A673 (cell line): ENCODE measurements around the gene MLEC. TPM values are rescaled to one million over a fixed set of nuclear protein-coding genes. Genes with fewer than 3 reads are reported as not detected.

Source experiments
- BruUV-seq: library from RNA; stranded (reverse); fragments of 400-500 nt; replicated peaks from 2 replicates; lab custom pipeline; 2021; lab: Mats Ljungman, UMichigan
- CTCF ChIA-PET: fragments of 300-600 bp; sonication (Branson Sonifier 250); formaldehyde crosslinking; loops from one replicate; lab custom pipeline; 2022; ENCODE audit warnings: antibody characterized with exemption; lab: Charles Lee
- POLR2A ChIA-PET: fragments of 300-600 bp; sonication (Branson Sonifier 250); formaldehyde crosslinking; loops from one replicate; lab custom pipeline; 2022; ENCODE audit warnings: antibody characterized with exemption; ENCODE audit not compliant: low non-redundant PET; lab: Charles Lee
- DNase-seq: peaks from one replicate; pipeline ENCODE4 v3.0.0-alpha.2; 2015; ENCODE audit warnings: low spot score
- H3K27ac ChIP-seq: fragments of 200-600 bp; sonication (generic); 2 replicates; pipeline ENCODE4 v1.5.1; 2016; ENCODE audit warnings: mixed run types, low read depth, mild to moderate bottlenecking, mixed read lengths, antibody characterized with exemption, low read length; ENCODE audit not compliant: poor library complexity, severe bottlenecking
- H3K27me3 ChIP-seq: fragments of 200-600 bp; sonication (generic); replicated peaks from 2 replicates; pipeline ENCODE4 v1.6.1; 2017; ENCODE audit warnings: mixed run types, low read depth, mild to moderate bottlenecking, mixed read lengths, antibody characterized with exemption, low read length; ENCODE audit not compliant: insufficient read depth, poor library complexity
- H3K36me3 ChIP-seq: fragments of 200-600 bp; sonication (generic); 2 replicates; pipeline ENCODE4 v1.6.1; 2016; ENCODE audit warnings: mixed run types, mild to moderate bottlenecking, mixed read lengths, antibody characterized with exemption, low read length; ENCODE audit not compliant: insufficient read depth, poor library complexity, severe bottlenecking
- H3K4me1 ChIP-seq: fragments of 200-600 bp; sonication (generic); 2 replicates; pipeline ENCODE4 v1.6.1; 2017; ENCODE audit warnings: mixed run types, mild to moderate bottlenecking, mixed read lengths, antibody characterized with exemption, low read length; ENCODE audit not compliant: insufficient read depth, poor library complexity, severe bottlenecking
- H3K4me3 ChIP-seq: fragments of 200-600 bp; sonication (generic); 2 replicates; pipeline ENCODE4 v1.5.1; 2016; ENCODE audit warnings: low read depth, mixed run types, mild to moderate bottlenecking, mixed read lengths, low read length; ENCODE audit not compliant: poor library complexity, severe bottlenecking
- H3K9me3 ChIP-seq: fragments of 200-600 bp; sonication (generic); 2 replicates; pipeline ENCODE4 v1.6.1; 2016; ENCODE audit warnings: mixed run types, low read depth, mild to moderate bottlenecking, mixed read lengths, antibody characterized with exemption, low read length; ENCODE audit not compliant: poor library complexity, severe bottlenecking
- CTCF ChIP-seq: fragments of 300-800, 200-600 bp; sonication (generic); conservative IDR thresholded peaks from 2 replicates; pipeline ENCODE4 v1.5.1; 2017; ENCODE audit warnings: low read depth, mild to moderate bottlenecking, antibody characterized with exemption, low read length, moderate library complexity, mixed read lengths
- EZH2 ChIP-seq: fragments of 200-600 bp; sonication (generic); IDR thresholded peaks from 2 replicates; pipeline ENCODE4 v1.6.1; 2017; ENCODE audit warnings: borderline replicate concordance, low read depth, mild to moderate bottlenecking, mixed read lengths, antibody characterized with exemption, low read length; ENCODE audit not compliant: poor library complexity, severe bottlenecking
- intact Hi-C: fragments of 100-400 bp; cut with micrococcal nuclease; formaldehyde crosslinking; loops from one replicate; pipeline ENCODE4 v1.10.0; 2022; ENCODE audit not compliant: unreplicated experiment
- total RNA-seq: library from RNA; stranded (reverse); gene quantifications from 2 replicates; pipeline ENCODE4 v1.2.3, GENCODE V29; 2021

The MLEC gene
- total RNA-seq, 1 experiment from 2014 or later: 176 TPM

- intact Hi-C loops: no loop called here
- H3K36me3 ChIP-seq: no peaks in the 10 kb centered on the region
- TF ChIP-seq EZH2 (no peak), CTCF (peak; percentile 38)
- BruUV-seq: no TSS peak
- no peaks in the 10 kb centered on the region for H3K4me1 ChIP-seq
- H3K27ac ChIP-seq: no peak overlapping the region
- H3K9me3 ChIP-seq: no peaks in the 10 kb centered on the region
- POLR2A ChIA-PET: no interaction called here
- H3K27me3 ChIP-seq: no peaks in the 10 kb centered on the region
- DNase-seq: peak; percentile 40
- no peak overlapping the region for H3K4me3 ChIP-seq
- CTCF ChIA-PET: interaction anchor here (0.6 kb wide), 1 partner anchor 234 kb away, joined by 4 read pairs; no protein-coding TSS in a partner anchor
Measured at GRCh38 chr12:120737557-120738251, 50.8 kb downstream of the MLEC start.

GRCh38 chr12:120738252-120739030, 51.5 kb downstream of the MLEC start:
- Histone ChIP-seq H3K27ac (no peak overlapping the region), H3K27me3 (no peaks in the 10 kb centered on the region), H3K4me1 (no peaks in the 10 kb centered on the region), H3K4me3 (no peak overlapping the region), H3K36me3 (no peaks in the 10 kb centered on the region), H3K9me3 (no peaks in the 10 kb centered on the region)
- intact Hi-C loops: no loop called here
- TF ChIP-seq CTCF: no peak
- no peak for TF ChIP-seq EZH2
- ChIA-PET CTCF (interaction anchor here (0.6 kb wide), 1 partner anchor 233 kb away, joined by 4 read pairs; no protein-coding TSS in a partner anchor), POLR2A (no interaction called here)
- no TSS peak for BruUV-seq
- DNase-seq: no peak

GRCh38 chr12:120739031-120739762, 52.2 kb downstream of the MLEC start:
- no peak for DNase-seq
- H3K9me3 ChIP-seq: no peaks in the 10 kb centered on the region
- no peaks in the 10 kb centered on the region for H3K4me1 ChIP-seq
- intact Hi-C loops: no loop called here
- no peaks in the 10 kb centered on the region for H3K36me3 ChIP-seq
- no peaks in the 10 kb centered on the region for H3K27me3 ChIP-seq
- TF ChIP-seq CTCF (no peak), EZH2 (no peak)
- BruUV-seq: no TSS peak
- no peak overlapping the region for H3K27ac ChIP-seq
- ChIA-PET POLR2A (no interaction called here), CTCF (no interaction called here)
- no peak overlapping the region for H3K4me3 ChIP-seq
